Gastroesophageal sphincter (tissue), 4 donors: Measurements from ENCODE around the gene DYNC1I1. TPM values are rescaled to one million over a fixed set of nuclear protein-coding genes. Genes with fewer than 3 reads are reported as not detected.

Experiments used
- ATAC-seq: fragments of 150-250 bp; one replicate; pipeline ENCODE4 v1.9.1; 2016; ENCODE audit warnings: mild to moderate bottlenecking, moderate library complexity
- H3K27ac ChIP-seq, 4 donors: fragments of 200-600 bp; sonication (generic) in 3 of 4; 1 replicate in 3 of 4; 2 replicates in 1 of 4; pipeline ENCODE4 v1.5.1; 2016 to 2019
- H3K27me3 ChIP-seq: fragments of 200-600 bp; sonication (generic); one replicate; pipeline ENCODE4 v1.5.1; 2019
- H3K36me3 ChIP-seq, 2 donors: fragments of 200-600 bp; sonication (generic); one replicate each; pipeline ENCODE4 v1.5.1; 2019; ENCODE audit warnings: control low read depth in 1 of 2
- H3K4me1 ChIP-seq, 3 donors: fragments of 200-600 bp; sonication (generic); 1 replicate in 2 of 3; 2 replicates in 1 of 3; pipeline ENCODE4 v1.5.1; 2016 to 2019; ENCODE audit warnings: control low read depth in 2 of 3
- H3K4me3 ChIP-seq, 2 donors: fragments of 200-600 bp; sonication (generic); one replicate each; pipeline ENCODE4 v1.5.1; 2019; ENCODE audit warnings: mild to moderate bottlenecking in 1 of 2, moderate library complexity in 1 of 2
- H3K9me3 ChIP-seq, 3 donors: fragments of 200-600 bp; sonication (generic); one replicate each; pipeline ENCODE4 v1.5.1; 2017 to 2019; ENCODE audit warnings: control low read depth in 2 of 3
- CTCF ChIP-seq, 4 experiments: fragments of 200-600 bp in 2 of 4; fragments of 450-650 bp in 2 of 4; sonication (generic) in 1 of 4; IDR thresholded peaks; one replicate each; pipeline ENCODE4 v1.5.1; 2017 to 2019; ENCODE audit warnings: antibody characterized with exemption in 4 of 4, mild to moderate bottlenecking in 2 of 4, moderate library complexity in 2 of 4
- EP300 ChIP-seq: sonication (generic); formaldehyde crosslinking; IDR thresholded peaks from one replicate; pipeline ENCODE4 v1.6.1; 2017; ENCODE audit warnings: antibody characterized with exemption, mild to moderate bottlenecking
- POLR2A ChIP-seq, 2 donors: fragments of 450-650 bp; IDR thresholded peaks; one replicate each; pipeline ENCODE4 v1.6.1; 2017; ENCODE audit warnings: antibody characterized with exemption in 2 of 2, mild to moderate bottlenecking in 2 of 2, moderate library complexity in 1 of 2
- POLR2AphosphoS5 ChIP-seq: sonication (generic); formaldehyde crosslinking; IDR thresholded peaks from one replicate; pipeline ENCODE4 v1.6.1; 2017; ENCODE audit warnings: antibody characterized with exemption
- whole genome bisulfite sequencing, 2 donors: methylation state at CpG; one replicate each; pipeline ENCODE4 v1.1.5; 2018; ENCODE audit warnings: low coverage in 1 of 2; 5-methylcytosine and 5-hydroxymethylcytosine counted together
- total RNA-seq, 4 donors: library from RNA; depleted of rRNA; stranded (reverse); fragments of >200 nt; gene quantifications; one replicate each; pipeline ENCODE4 v1.1.0, GENCODE V29; 2016

Gene DYNC1I1
- total RNA-seq, 4 donors from 2014 or later = 7.6 to 23.8 (median 18.2) TPM

- ATAC-seq = no peak
- Histone ChIP-seq H3K4me3 (peak overlapping the region in 1 of 2 donors; percentile 52), H3K9me3 (no peaks in the 10 kb centered on the region), H3K27ac (no peak overlapping the region), H3K36me3 (no peaks in the 10 kb centered on the region), H3K27me3 (peaks cover 13% of the 10 kb centered on the region), H3K4me1 (peaks cover 0 to 11% (median 4%) of the 10 kb centered on the region in 3 donors)
- 14 to 19% methylated on average over 8 to 10 of the region's 10 CpGs for WGBS, 2 donors
- TF ChIP-seq EP300 = no peak
- no peak for TF ChIP-seq CTCF (IDR thresholded peaks at IDR 0.05)
- no peak for TF ChIP-seq POLR2A (IDR thresholded peaks at IDR 0.05)
- TF ChIP-seq POLR2AphosphoS5 = no peak
These were observed 304.0 kb downstream of the DYNC1I1 start for GRCh38 chr7:96076350-96076707.

- Histone ChIP-seq H3K36me3 (no peaks in the 10 kb centered on the region), H3K27ac (no peak overlapping the region), H3K4me1 (peaks cover 0 to 11% (median 4%) of the 10 kb centered on the region in 3 donors), H3K4me3 (no peak overlapping the region), H3K9me3 (no peaks in the 10 kb centered on the region), H3K27me3 (peaks cover 13% of the 10 kb centered on the region)
- TF ChIP-seq CTCF (IDR thresholded peaks at IDR 0.05) = no peak
- TF ChIP-seq POLR2AphosphoS5 = no peak
- TF ChIP-seq POLR2A (IDR thresholded peaks at IDR 0.05) = no peak
- TF ChIP-seq EP300 = no peak
- 84 to 86% methylated on average over 5 to 6 of the region's 6 CpGs for WGBS, 2 donors
- no peak for ATAC-seq
These were observed 307.7 kb downstream of the DYNC1I1 start for GRCh38 chr7:96080027-96080426.

- Histone ChIP-seq H3K9me3 (no peaks in the 10 kb centered on the region), H3K27me3 (no peaks in the 10 kb centered on the region), H3K36me3 (no peaks in the 10 kb centered on the region), H3K4me3 (no peak overlapping the region), H3K4me1 (no peaks in the 10 kb centered on the region), H3K27ac (no peak overlapping the region)
- 100% methylated on average over 1 of the region's 1 CpG for WGBS, 2 donors
- TF ChIP-seq POLR2AphosphoS5 (no peak), POLR2A (IDR thresholded peaks at IDR 0.05) (no peak), EP300 (no peak), CTCF (IDR thresholded peaks at IDR 0.05) (no peak)
- no peak for ATAC-seq
These were observed 312.7 kb downstream of the DYNC1I1 start for GRCh38 chr7:96084881-96085553.

- Histone ChIP-seq H3K4me1 (no peaks in the 10 kb centered on the region), H3K9me3 (no peaks in the 10 kb centered on the region), H3K27me3 (no peaks in the 10 kb centered on the region), H3K4me3 (no peak overlapping the region), H3K27ac (no peak overlapping the region), H3K36me3 (no peaks in the 10 kb centered on the region)
- TF ChIP-seq CTCF (IDR thresholded peaks at IDR 0.05) = no peak
- TF ChIP-seq EP300 = no peak
- no peak for TF ChIP-seq POLR2A (IDR thresholded peaks at IDR 0.05)
- no peak for TF ChIP-seq POLR2AphosphoS5
- WGBS, 2 donors = 63 to 64% methylated on average over 3 of the region's 3 CpGs
- no peak for ATAC-seq
These were observed 313.6 kb downstream of the DYNC1I1 start for GRCh38 chr7:96085953-96086352.

GRCh38 chr7:96088579-96088978 is 316.2 kb downstream of the DYNC1I1 start:
- Histone ChIP-seq H3K4me3 (no peak overlapping the region), H3K27me3 (no peaks in the 10 kb centered on the region), H3K9me3 (no peaks in the 10 kb centered on the region), H3K4me1 (no peaks in the 10 kb centered on the region), H3K27ac (no peak overlapping the region), H3K36me3 (no peaks in the 10 kb centered on the region)
- WGBS, 2 donors = 70 to 78% methylated on average over 5 of the region's 5 CpGs
- TF ChIP-seq POLR2AphosphoS5 = no peak
- TF ChIP-seq EP300 = no peak
- no peak for TF ChIP-seq POLR2A (IDR thresholded peaks at IDR 0.05)
- TF ChIP-seq CTCF (IDR thresholded peaks at IDR 0.05) = no peak
- ATAC-seq = no peak
